ENCODE measurements around the gene TNN.
"Not testable (repeated sequence)": the region's sequence is repeated elsewhere in the genome, so short reads cannot be mapped to it uniquely, and the experiment has no call there.

Gene TNN

GRCh38 chr1:175067362-175068106 is at the start of gene TNN:
Gene TNN (plus strand): TSS chr1:175067833. CDS start chr1:175077419, 9,586 bp downstream.
- no peak for DNase-seq (ENCODE audit: low spot score)

- no peak for DNase-seq (ENCODE audit: low spot score)
These were observed 48.1 kb upstream of the TNN start for GRCh38 chr1:175019524-175019923.

- DNase-seq (ENCODE audit: low spot score) = peak; percentile 96
These were observed 44.4 kb upstream of the TNN start, which contains the start of gene MRPS14 for GRCh38 chr1:175023043-175023921. Gene MRPS14 (minus strand): TSS chr1:175023425. CDS start chr1:175023408, 17 bp downstream.

- DNase-seq (ENCODE audit: low spot score) = not testable (repeated sequence)
These were observed 43.8 kb upstream of the TNN start for GRCh38 chr1:175023922-175024242.

GRCh38 chr1:175024773-175025172 is 42.9 kb upstream of the TNN start:
- no peak for DNase-seq (ENCODE audit: low spot score)

GRCh38 chr1:175033953-175034352 is 33.7 kb upstream of the TNN start:
- no peak for DNase-seq (ENCODE audit: low spot score)

- DNase-seq (ENCODE audit: low spot score) = no peak
These were observed 32.9 kb upstream of the TNN start for GRCh38 chr1:175034775-175035174.

- no peak for DNase-seq (ENCODE audit: low spot score)
These were observed 31.8 kb upstream of the TNN start for GRCh38 chr1:175035865-175036264.

GRCh38 chr1:175036476-175036875 is 31.2 kb upstream of the TNN start:
- no peak for DNase-seq (ENCODE audit: low spot score)

GRCh38 chr1:175037416-175037815 is 30.2 kb upstream of the TNN start:
- DNase-seq (ENCODE audit: low spot score) = no peak

- DNase-seq (ENCODE audit: low spot score) = no peak
These were observed 27.2 kb upstream of the TNN start for GRCh38 chr1:175040324-175040879.

GRCh38 chr1:175042650-175043049 is 25.0 kb upstream of the TNN start:
- DNase-seq (ENCODE audit: low spot score) = no peak

- no peak for DNase-seq (ENCODE audit: low spot score)
These were observed 23.8 kb upstream of the TNN start for GRCh38 chr1:175043824-175044223.

- DNase-seq (ENCODE audit: low spot score) = not testable (repeated sequence)
These were observed 23.0 kb upstream of the TNN start for GRCh38 chr1:175044591-175044990.

- DNase-seq (ENCODE audit: low spot score) = no peak
These were observed 22.5 kb upstream of the TNN start for GRCh38 chr1:175045097-175045496.

- no peak for DNase-seq (ENCODE audit: low spot score)
These were observed 22.1 kb upstream of the TNN start for GRCh38 chr1:175045519-175045918.

GRCh38 chr1:175050992-175051391 is 16.6 kb upstream of the TNN start:
- no peak for DNase-seq (ENCODE audit: low spot score)

GRCh38 chr1:175054736-175055135 is 12.9 kb upstream of the TNN start:
- DNase-seq (ENCODE audit: low spot score) = no peak

- no peak for DNase-seq (ENCODE audit: low spot score)
These were observed 5.3 kb upstream of the TNN start for GRCh38 chr1:175062339-175062738.

- no peak for DNase-seq (ENCODE audit: low spot score)
These were observed 4.8 kb upstream of the TNN start for GRCh38 chr1:175062858-175063257.

GRCh38 chr1:175070818-175071217 is 3.2 kb downstream of the TNN start:
- no peak for DNase-seq (ENCODE audit: low spot score)

GRCh38 chr1:175071276-175071943 is 3.8 kb downstream of the TNN start:
- no peak for DNase-seq (ENCODE audit: low spot score)
